ENCODE data around the gene KRT4.
"Not testable (repeated sequence)": the region's sequence is repeated elsewhere in the genome, so short reads cannot be mapped to it uniquely, and the experiment has no call there.

KRT4 gene

DNA sequence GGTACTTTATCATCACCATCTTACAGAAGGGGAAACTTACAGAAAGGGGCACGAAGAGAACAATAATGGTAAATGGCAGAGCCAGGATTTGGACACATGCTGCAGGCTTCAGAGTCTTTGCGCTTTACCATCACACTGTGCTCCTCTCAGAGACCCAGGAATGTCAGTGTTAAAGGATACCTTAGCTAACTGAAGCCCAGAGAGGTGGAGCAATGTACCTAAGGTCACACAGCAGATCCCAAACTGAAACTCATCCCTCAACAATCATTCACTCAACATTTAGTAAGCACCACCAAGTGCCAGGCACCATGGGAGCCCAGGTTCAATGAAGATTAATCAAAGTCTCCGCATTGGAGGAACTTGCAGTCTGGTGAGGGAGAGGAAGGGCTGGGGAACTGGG is 42.9 kb upstream of the KRT4 start:
- no peaks in the 10 kb centered on the region for H3K36me3 Mint-ChIP-seq (ENCODE audit: low read depth)
- no peaks in the 10 kb centered on the region for H3K4me1 Mint-ChIP-seq
- H3K27me3 Mint-ChIP-seq (ENCODE audit: low read depth, poor library complexity): peaks cover 12% of the 10 kb centered on the region
- DNase-seq: no peak
- peaks cover 14% of the 10 kb centered on the region for H3K9me3 Mint-ChIP-seq
- no peak overlapping the region for H3K27ac Mint-ChIP-seq
- TF ChIP-seq, protein P1, sequence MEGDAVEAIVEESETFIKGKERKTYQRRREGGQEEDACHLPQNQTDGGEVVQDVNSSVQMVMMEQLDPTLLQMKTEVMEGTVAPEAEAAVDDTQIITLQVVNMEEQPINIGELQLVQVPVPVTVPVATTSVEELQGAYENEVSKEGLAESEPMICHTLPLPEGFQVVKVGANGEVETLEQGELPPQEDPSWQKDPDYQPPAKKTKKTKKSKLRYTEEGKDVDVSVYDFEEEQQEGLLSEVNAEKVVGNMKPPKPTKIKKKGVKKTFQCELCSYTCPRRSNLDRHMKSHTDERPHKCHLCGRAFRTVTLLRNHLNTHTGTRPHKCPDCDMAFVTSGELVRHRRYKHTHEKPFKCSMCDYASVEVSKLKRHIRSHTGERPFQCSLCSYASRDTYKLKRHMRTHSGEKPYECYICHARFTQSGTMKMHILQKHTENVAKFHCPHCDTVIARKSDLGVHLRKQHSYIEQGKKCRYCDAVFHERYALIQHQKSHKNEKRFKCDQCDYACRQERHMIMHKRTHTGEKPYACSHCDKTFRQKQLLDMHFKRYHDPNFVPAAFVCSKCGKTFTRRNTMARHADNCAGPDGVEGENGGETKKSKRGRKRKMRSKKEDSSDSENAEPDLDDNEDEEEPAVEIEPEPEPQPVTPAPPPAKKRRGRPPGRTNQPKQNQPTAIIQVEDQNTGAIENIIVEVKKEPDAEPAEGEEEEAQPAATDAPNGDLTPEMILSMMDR (IDR thresholded peaks at IDR 0.05): no peak
- H3K4me3 Mint-ChIP-seq: no peak overlapping the region

DNA sequence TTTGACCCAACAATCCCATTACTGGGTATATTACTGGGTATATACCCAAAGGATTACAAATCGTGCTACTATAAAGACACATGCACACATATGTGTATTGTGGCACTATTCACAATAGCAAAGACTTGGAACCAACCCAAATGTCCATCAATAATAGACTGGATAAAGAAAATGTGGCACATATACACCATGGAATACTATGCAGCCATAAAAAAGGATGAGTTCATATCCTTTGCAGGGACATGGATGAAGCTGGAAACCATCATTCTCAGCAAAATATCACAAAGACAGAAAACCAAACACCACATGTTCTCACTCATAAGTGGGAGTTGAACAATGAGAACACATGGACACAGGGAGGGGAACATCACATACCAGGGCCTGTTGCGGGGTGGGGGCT is 42.2 kb upstream of the KRT4 start:
- Mint-ChIP-seq H3K27me3 (ENCODE audit: low read depth, poor library complexity) (peaks cover 13% of the 10 kb centered on the region), H3K9me3 (peaks cover 14% of the 10 kb centered on the region)
- H3K36me3 Mint-ChIP-seq (ENCODE audit: low read depth); H3K4me1 Mint-ChIP-seq; H3K4me3 Mint-ChIP-seq; H3K27ac Mint-ChIP-seq; DNase-seq: not testable (repeated sequence)

DNA sequence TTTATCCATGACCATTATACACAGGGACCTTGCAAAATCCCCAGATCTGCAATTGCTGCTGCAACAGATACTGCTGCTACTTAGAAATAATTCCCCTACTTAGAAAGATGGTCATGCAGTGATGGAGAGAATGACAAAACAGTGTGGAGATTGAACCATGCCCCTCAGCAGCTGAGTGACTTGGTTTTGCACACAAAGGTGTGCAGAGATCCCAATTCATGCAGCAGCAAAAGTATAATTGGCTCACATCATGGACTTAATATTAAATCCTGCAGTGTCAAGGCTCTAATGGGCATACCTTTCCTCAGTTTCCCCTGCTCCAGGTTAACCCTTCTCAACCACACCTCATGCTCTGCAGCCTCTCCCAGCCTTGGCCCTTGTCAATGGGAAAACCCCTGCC is 37.9 kb upstream of the KRT4 start:
- H3K4me1 Mint-ChIP-seq: no peaks in the 10 kb centered on the region
- peaks cover 14% of the 10 kb centered on the region for H3K9me3 Mint-ChIP-seq
- no peak overlapping the region for H3K27ac Mint-ChIP-seq
- no peak for DNase-seq
- peaks cover 20% of the 10 kb centered on the region for H3K27me3 Mint-ChIP-seq (ENCODE audit: low read depth, poor library complexity)
- TF ChIP-seq, protein P1 (IDR thresholded peaks at IDR 0.05): no peak
- H3K4me3 Mint-ChIP-seq: no peak overlapping the region
- H3K36me3 Mint-ChIP-seq (ENCODE audit: low read depth): no peaks in the 10 kb centered on the region

DNA sequence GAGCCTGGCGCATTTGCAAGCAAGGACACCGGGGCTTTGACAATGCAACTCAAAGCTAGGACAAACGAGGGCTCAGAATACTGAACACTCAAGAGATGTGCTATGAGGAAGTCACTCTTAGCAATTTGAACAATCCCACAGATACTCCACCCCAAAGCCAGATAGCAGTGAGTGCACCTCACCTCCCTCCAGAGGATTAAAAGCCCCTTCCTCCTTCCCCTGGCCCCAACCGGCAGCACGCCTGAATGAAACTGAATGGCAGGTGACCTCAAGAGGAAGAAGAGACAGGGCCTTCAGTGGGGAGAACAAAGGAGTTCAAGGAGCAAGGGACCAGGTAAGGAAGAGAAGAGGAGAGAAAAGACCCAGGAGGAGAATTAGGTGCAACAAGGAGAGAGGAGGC is 36.8 kb upstream of the KRT4 start:
- Mint-ChIP-seq H3K27me3 (ENCODE audit: low read depth, poor library complexity) (peaks cover 26% of the 10 kb centered on the region), H3K9me3 (peaks cover 14% of the 10 kb centered on the region), H3K27ac (peak overlapping the region; percentile 27), H3K4me1 (no peaks in the 10 kb centered on the region), H3K4me3 (no peak overlapping the region), H3K36me3 (ENCODE audit: low read depth) (no peaks in the 10 kb centered on the region)
- TF ChIP-seq, protein P1 (IDR thresholded peaks at IDR 0.05): no peak
- DNase-seq: no peak

DNA sequence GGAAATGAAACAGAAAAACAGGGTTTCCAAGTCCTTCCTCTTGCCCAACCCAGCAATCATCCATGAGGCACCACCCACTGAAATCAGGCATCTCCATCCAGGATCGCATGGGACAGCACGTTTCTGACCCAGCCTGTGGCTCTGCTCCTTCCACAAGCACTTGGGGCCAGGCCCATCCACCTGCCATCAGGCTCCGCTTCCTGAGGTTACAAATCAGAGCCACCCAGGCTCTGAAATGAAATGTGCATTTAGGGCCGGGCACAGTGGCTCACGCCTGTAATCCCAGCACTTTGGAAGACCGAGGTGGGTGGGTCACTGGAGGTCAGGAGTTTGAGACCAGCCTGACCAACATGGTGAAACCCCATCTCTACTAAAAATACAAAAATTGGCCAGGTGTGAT is 35.6 kb upstream of the KRT4 start:
- no peak overlapping the region for H3K27ac Mint-ChIP-seq
- H3K36me3 Mint-ChIP-seq (ENCODE audit: low read depth): no peaks in the 10 kb centered on the region
- peaks cover 26% of the 10 kb centered on the region for H3K27me3 Mint-ChIP-seq (ENCODE audit: low read depth, poor library complexity)
- no peaks in the 10 kb centered on the region for H3K4me1 Mint-ChIP-seq
- peaks cover 3% of the 10 kb centered on the region for H3K9me3 Mint-ChIP-seq
- no peak overlapping the region for H3K4me3 Mint-ChIP-seq
- TF ChIP-seq, protein P1 (IDR thresholded peaks at IDR 0.05): no peak
- DNase-seq: no peak

DNA sequence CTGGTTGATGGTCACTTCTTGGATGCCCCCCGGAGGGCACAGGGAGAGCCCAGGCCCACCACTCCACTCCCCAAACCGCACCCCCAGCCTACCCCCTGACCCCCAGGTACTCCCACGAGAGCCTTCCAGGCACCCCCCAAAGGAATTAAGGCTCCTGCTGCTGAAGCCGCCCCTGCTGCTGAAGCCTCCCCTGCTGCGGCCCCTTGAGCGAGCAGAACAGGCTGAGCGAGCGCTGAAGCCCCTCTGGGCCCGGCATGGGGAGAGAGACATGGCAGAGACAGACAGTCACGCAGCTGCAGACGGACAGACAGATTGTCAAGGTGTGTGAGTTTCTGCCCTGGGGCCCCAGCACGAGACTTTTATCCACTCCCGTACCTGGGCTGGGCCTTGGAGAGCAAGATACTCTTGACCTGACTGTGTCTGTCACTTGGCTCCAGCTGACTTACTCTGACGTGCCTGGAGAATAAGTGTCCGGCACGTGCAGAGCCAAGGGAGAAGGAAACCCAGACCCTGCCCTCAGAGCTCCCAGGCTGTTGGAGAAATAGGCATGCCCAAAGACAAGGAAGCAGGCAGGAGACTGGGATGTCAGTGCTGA is 34.8 kb upstream of the KRT4 start, which contains the start of gene KRT78:
KRT78 (minus strand) TSS at position 334 of the 595 bp plus-strand sequence; CDS start at position 270, 64 bp downstream.
- Mint-ChIP-seq H3K36me3 (ENCODE audit: low read depth) (no peaks in the 10 kb centered on the region), H3K9me3 (no peaks in the 10 kb centered on the region), H3K27me3 (ENCODE audit: low read depth, poor library complexity) (peaks cover 22% of the 10 kb centered on the region), H3K27ac (no peak within 1 kb of the TSS), H3K4me3 (no peak within 1 kb of the TSS), H3K4me1 (no peaks in the 10 kb centered on the region)
- TF ChIP-seq, protein P1 (IDR thresholded peaks at IDR 0.05): no peak
- DNase-seq: no peak

Measured in nephron progenitor cell (in vitro differentiated cells).